ENCODE measurements around the gene NEURL4. TPM values are rescaled to one million over a fixed set of nuclear protein-coding genes. Genes with fewer than 3 reads are reported as not detected.

NEURL4 gene
- total and polyA plus RNA-seq, 9 donors = 9.6 to 48.0 (median 38.6) TPM

DNA sequence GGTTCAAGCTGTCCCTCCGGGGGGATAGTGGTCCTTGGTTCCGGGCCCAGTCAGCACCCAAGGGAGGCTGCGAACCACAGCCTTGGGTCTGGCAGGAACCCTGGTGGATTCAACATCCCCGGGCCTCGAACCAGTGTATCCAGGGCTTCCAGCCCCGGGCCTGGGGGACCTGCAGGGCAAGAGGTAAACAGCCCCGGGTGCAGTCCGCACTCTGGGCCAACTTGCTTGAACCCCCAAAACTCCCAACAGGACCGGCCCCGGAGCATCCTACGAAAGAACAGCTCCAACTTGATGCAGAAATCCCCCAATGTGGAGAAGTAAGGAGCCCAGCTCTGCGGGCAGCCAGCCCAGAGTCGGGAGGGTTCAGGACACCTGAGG lies 1.5 kb upstream of the NEURL4 start:
- peak in 1 of 5 donors; percentile 40 for DNase-seq
- no peak for TF ChIP-seq POLR2A (IDR thresholded peaks at IDR 0.05)
- TF ChIP-seq, protein P1, sequence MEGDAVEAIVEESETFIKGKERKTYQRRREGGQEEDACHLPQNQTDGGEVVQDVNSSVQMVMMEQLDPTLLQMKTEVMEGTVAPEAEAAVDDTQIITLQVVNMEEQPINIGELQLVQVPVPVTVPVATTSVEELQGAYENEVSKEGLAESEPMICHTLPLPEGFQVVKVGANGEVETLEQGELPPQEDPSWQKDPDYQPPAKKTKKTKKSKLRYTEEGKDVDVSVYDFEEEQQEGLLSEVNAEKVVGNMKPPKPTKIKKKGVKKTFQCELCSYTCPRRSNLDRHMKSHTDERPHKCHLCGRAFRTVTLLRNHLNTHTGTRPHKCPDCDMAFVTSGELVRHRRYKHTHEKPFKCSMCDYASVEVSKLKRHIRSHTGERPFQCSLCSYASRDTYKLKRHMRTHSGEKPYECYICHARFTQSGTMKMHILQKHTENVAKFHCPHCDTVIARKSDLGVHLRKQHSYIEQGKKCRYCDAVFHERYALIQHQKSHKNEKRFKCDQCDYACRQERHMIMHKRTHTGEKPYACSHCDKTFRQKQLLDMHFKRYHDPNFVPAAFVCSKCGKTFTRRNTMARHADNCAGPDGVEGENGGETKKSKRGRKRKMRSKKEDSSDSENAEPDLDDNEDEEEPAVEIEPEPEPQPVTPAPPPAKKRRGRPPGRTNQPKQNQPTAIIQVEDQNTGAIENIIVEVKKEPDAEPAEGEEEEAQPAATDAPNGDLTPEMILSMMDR (IDR thresholded peaks at IDR 0.05) = no peak
- TF ChIP-seq EP300 (IDR thresholded peaks at IDR 0.05) = no peak
- peak overlapping the region; percentile 95 for H3K4me3 ChIP-seq
- 49 to 57% (median 53%) methylated on average over 9 to 13 of the region's 13 CpGs for WGBS, 3 donors
- H3K4me1 ChIP-seq (ENCODE audit: insufficient read depth) = peaks cover 5% of the 10 kb centered on the region
- H3K27me3 ChIP-seq = no peaks in the 10 kb centered on the region
- H3K9me3 ChIP-seq = no peaks in the 10 kb centered on the region
- H3K36me3 ChIP-seq = no peaks in the 10 kb centered on the region
- peak overlapping the region; percentile 81 to 86 for H3K27ac ChIP-seq
- intact Hi-C loops (cut with DNase I) = loop anchor here in 1 of 4 donors (2.0 kb wide), 1 partner anchor 18 kb away; no protein-coding TSS in a partner anchor

DNA sequence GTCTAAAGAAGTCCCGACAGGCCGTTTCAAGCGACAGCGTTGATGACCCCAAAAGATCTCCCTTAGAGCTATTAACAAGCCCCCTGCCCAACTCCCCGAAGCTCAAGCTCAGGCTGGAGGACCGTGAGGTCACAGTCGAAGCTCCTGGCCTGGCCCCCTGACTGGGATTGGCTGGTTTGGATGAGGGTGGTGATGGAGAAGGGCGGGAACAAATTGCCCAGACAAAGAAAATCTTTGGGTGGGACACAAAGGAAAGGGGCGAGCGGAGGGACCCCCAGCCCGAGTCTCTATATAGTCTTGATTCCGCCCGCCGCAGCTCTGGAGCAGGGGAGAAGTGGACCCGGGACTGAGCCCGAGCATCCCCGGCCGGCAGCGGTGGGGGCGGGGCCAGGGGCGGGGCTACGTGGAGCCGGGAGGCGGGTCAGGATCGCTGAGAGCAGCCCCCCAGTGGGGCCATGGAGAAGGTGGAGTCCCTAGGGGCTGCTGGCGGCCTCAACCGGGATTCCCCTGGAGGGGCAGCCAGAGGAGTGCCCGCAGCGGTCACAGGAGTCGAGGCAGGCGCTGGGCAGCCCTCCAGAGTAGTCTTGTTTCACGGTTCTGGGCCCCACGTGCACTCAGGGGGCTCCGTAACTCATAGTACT lies 982 bp upstream of the NEURL4 start:
- no peaks in the 10 kb centered on the region for H3K27me3 ChIP-seq
- intact Hi-C loops (cut with DNase I) = loop anchor here in 1 of 4 donors (2.0 kb wide), 1 partner anchor 19 kb away; no protein-coding TSS in a partner anchor
- TF ChIP-seq EP300 (IDR thresholded peaks at IDR 0.05) = no peak

DNA sequence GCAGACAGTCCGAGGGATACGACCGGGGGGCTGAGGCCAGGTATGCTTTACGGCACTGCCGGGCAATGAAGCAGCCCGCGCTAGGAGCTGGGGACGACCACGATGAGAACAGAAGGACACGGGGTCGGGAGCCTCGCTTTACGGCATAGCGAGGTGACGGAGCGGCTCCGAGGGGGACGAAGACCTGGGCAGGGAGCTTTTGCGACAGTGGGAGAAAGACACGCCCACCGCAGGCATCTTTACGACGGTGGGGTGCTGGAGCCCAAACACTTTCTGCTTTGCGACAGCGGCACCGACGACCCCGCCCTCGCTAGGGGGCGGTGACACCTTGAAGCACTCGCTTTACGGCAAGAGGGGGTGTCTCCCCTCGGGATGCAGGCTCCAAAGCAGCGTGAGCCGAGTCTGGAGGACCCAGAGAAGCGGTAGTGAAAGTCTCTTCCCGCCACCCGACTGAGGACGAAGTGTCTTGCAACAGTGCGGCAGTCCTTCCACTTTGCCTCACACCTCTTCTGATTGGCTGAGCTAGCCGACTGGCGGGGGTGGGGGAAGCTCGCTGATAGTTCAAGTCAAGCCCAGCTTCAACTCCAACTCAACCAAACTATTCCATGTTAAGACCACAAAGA lies 350 bp upstream of the NEURL4 start:
- Histone ChIP-seq H3K27ac (peak overlapping the region; percentile 81 to 86), H3K4me1 (ENCODE audit: insufficient read depth) (peaks cover 5% of the 10 kb centered on the region), H3K27me3 (no peaks in the 10 kb centered on the region), H3K36me3 (no peaks in the 10 kb centered on the region), H3K4me3 (peak overlapping the region; percentile 95), H3K9me3 (no peaks in the 10 kb centered on the region)
- intact Hi-C loops (cut with DNase I) = no loop called here
- 0% methylated on average over 28 to 43 of the region's 43 CpGs for WGBS, 3 donors
- peak; percentile 99 for DNase-seq
- TF ChIP-seq EP300 (IDR thresholded peaks at IDR 0.05) (no peak), POLR2A (IDR thresholded peaks at IDR 0.05) (peak; percentile 84)
- TF ChIP-seq, protein P1 (IDR thresholded peaks at IDR 0.05) = no peak

More for the DNA sequence above, 982 bp upstream of the NEURL4 start:
- Histone ChIP-seq H3K27ac (peak overlapping the region; percentile 81 to 86), H3K36me3 (no peaks in the 10 kb centered on the region), H3K4me3 (peak overlapping the region; percentile 95), H3K9me3 (no peaks in the 10 kb centered on the region), H3K4me1 (ENCODE audit: insufficient read depth) (peaks cover 5% of the 10 kb centered on the region)
- peak; percentile 77 to 86 (median 81) for DNase-seq
- WGBS, 3 donors = 1 to 2% (median 1%) methylated on average over 25 to 34 of the region's 34 CpGs

DNA sequence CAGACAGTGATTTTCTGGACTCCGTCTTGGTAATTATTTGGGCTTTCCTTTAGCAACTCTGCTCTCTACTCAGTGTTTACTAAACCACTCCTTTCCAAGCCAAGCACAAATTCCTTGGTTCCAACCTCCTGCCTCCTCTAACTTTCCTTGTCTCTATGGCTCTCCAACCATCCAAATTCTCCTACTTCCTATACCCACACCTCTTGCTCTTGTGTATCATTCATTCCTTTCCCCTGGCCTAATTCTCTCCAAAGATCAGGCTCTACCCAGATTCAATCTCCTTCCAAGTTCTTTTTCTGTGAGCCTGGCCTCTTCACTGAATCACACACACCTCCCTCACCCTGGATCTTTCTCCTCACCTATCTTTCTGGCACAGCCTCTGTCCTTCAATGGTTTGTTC lies 1.1 kb downstream of the NEURL4 start:
- Histone ChIP-seq H3K4me1 (ENCODE audit: insufficient read depth) (peaks cover 5% of the 10 kb centered on the region), H3K27me3 (no peaks in the 10 kb centered on the region), H3K9me3 (no peaks in the 10 kb centered on the region), H3K4me3 (no peak overlapping the region), H3K27ac (no peak overlapping the region), H3K36me3 (no peaks in the 10 kb centered on the region)
- intact Hi-C loops (cut with DNase I) = no loop called here
- DNase-seq = no peak
- WGBS, 3 donors = 48 to 74% (median 63%) methylated on average over 1 of the region's 1 CpG
- no peak for TF ChIP-seq POLR2A (IDR thresholded peaks at IDR 0.05)
- TF ChIP-seq EP300 (IDR thresholded peaks at IDR 0.05) = no peak
- TF ChIP-seq, protein P1 (IDR thresholded peaks at IDR 0.05) = no peak

DNA sequence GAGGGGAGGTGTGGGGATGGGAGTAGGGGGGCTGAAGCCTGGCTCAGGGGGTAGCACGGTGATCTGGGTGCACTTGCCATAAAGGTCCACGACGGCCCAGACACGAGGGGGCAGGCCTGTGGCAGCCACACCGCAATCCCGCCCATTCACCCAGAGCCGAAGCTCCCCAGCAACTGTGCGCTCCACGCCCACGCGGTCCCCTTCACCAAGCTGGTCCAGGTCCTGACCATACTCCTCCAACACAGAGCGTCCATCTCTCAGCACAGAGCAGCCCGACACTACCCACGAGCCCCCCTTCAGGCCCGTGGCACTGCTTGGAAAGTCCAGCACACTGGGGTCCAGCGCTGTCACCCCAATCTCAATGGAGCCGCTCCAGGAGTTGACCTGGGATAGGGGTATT lies 1.6 kb downstream of the NEURL4 start:
- no peak for DNase-seq
- intact Hi-C loops (cut with DNase I) = no loop called here
- Histone ChIP-seq H3K4me1 (ENCODE audit: insufficient read depth) (peaks cover 5% of the 10 kb centered on the region), H3K4me3 (no peak overlapping the region), H3K9me3 (no peaks in the 10 kb centered on the region), H3K27ac (no peak overlapping the region), H3K27me3 (no peaks in the 10 kb centered on the region), H3K36me3 (no peaks in the 10 kb centered on the region)
- TF ChIP-seq, protein P1 (IDR thresholded peaks at IDR 0.05) = no peak
- TF ChIP-seq POLR2A (IDR thresholded peaks at IDR 0.05) (no peak), EP300 (IDR thresholded peaks at IDR 0.05) (no peak)
- WGBS, 3 donors = 77 to 79% (median 78%) methylated on average over 17 of the region's 17 CpGs
